Measurements from ENCODE around the gene PLPPR2.
"Not testable (repeated sequence)": the region's sequence is repeated elsewhere in the genome, so short reads cannot be mapped to it uniquely, and the experiment has no call there.

The PLPPR2 gene

GRCh38 chr19:11339254-11340098 is 15.8 kb upstream of the PLPPR2 start, which contains the start of gene RAB3D:
Gene RAB3D, minus strand, starts transcription at chr19:11339657. Its CDS starts 2,258 bp downstream, at chr19:11337399.
- peak; percentile 79 for DNase-seq (ENCODE audit: low spot score)

GRCh38 chr19:11340099-11340467 is 15.1 kb upstream of the PLPPR2 start:
- not testable (repeated sequence) for DNase-seq (ENCODE audit: low spot score)

- no peak for DNase-seq (ENCODE audit: low spot score)
Observed at GRCh38 chr19:11342429-11342828, 12.8 kb upstream of the PLPPR2 start.

- no peak for DNase-seq (ENCODE audit: low spot score)
Observed at GRCh38 chr19:11345122-11345803, 10.0 kb upstream of the PLPPR2 start.

DNA sequence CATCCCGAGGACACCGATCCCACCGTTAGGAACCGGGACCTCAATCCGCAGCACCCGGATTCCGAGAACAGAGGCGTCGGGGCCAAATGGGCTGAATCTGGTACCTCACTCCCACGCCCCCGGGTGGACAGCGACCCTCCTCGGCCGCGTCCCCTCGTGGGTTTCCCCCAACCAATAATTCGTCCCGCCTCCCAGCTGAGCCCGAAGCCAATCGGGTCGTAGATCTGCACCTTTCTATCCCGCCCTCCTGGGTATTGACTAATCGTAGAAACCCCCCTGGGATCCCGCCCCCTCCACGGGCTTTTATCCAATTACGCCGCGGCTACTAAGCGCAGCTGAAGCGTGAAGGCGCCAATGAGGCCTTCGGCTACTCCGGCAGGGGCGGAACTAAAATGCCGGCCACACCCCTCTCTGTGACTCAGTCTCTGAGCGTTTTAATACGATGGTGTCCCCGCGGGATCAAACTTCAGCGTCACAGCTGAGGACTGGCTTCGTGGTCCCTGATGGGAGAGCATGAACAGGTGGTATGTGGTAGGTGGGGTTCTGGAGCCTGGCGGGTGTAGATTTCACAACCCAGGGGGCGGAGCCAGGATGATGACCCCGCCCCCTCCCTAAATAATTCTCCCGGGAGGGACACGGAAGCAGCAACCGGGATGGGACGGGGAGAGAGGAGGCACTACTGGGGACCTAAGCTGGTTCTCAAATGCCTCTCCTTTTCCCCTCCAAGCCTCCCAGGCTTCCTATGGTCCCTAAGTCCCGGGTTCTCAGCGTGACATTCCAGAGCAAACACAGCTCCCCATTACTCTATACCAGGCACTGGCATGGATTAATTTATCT is 8.9 kb upstream of the PLPPR2 start, which contains the start of the genes CCDC159 and TMEM205:
TSS of gene CCDC159 (plus strand) at position 416 of the 837 bp plus-strand sequence. CDS start at position 504, 88 bp downstream.
TSS of gene TMEM205 (minus strand) at position 165 of the 837 bp plus-strand sequence. CDS start 649 bp downstream, outside the sequence.
- DNase-seq (ENCODE audit: low spot score) = peak; percentile 99

DNA sequence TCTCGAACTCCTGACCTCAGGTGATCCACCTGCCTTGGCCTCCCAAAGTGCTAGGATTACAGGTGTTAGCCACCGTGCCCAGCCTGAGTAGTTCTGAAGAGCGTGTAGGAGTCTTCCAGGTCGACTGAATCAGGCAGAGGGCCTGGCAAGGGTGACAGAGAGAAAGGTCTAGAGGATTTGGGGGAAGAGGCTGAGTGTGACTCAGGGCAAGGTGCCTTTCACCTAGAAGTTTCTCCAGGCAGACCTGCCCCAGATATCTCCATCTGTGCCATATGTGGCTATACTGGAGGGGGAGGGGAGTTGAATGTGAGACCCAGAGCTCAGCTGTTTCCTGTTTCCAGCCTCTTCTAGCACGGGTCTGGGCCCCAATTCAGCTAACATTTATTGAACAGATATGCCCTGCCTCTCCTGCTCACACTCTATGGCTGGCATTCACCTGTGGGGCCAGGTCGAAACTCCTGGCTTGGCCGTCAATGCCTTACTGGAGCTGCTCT is 7.6 kb upstream of the PLPPR2 start:
- DNase-seq (ENCODE audit: low spot score) = no peak

GRCh38 chr19:11349171-11349570 is 6.1 kb upstream of the PLPPR2 start:
- DNase-seq (ENCODE audit: low spot score) = no peak

- not testable (repeated sequence) for DNase-seq (ENCODE audit: low spot score)
Observed at GRCh38 chr19:11354102-11354501, 1.1 kb upstream of the PLPPR2 start.

- DNase-seq (ENCODE audit: low spot score) = no peak
Observed at GRCh38 chr19:11356074-11356397, 804 bp downstream of the PLPPR2 start.

GRCh38 chr19:11356676-11357550 is 1.7 kb downstream of the PLPPR2 start:
- no peak for DNase-seq (ENCODE audit: low spot score)

- DNase-seq (ENCODE audit: low spot score) = no peak
Observed at GRCh38 chr19:11359421-11359820, 4.2 kb downstream of the PLPPR2 start.

GRCh38 chr19:11361037-11361770 is 6.0 kb downstream of the PLPPR2 start:
- DNase-seq (ENCODE audit: low spot score) = no peak

DNA sequence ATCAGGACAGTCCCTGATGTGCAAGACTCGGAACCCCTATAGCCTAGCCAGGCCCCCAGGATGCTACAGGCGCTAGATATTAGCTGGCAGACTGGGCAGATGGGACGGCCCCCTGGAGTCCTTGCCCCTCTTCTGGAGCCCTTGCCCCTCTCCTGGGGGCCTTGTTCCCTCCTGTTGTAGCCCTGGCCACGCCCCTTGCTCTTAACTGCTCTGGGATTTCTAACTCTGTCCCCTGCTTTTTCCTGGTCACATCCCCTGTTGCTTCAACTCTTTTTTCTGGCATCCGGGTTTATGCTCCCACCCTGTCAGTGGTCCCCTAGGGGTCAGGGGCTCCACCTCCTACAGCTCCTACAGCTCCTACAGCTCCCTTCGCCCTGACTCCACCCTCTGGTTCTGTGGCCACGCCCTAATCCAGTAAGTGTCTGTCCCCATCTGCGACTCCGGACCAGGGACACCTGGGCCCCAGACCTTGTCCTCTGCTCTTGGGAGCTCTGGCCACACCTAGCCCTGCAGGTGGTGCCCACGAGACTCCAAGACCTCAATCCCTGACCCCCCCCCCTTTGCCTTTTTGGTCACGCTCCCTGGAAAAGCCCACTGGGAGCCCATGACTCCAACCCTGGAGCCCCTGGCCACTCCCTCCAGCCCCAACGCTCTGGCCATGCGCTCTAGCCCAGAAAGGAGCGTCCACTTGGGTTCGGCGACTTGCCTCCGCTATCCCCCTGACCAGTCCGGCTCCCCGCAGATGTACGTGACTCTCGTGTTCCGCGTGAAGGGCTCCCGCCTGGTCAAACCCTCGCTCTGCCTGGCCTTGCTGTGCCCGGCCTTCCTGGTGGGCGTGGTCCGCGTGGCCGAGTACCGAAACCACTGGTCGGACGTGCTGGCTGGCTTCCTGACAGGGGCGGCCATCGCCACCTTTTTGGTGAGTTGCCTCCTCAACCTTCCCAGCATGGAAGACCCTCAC is 6.8 kb downstream of the PLPPR2 start:
- no peak for DNase-seq (ENCODE audit: low spot score)

GRCh38 chr19:11363881-11364280 is 8.6 kb downstream of the PLPPR2 start:
- no peak for DNase-seq (ENCODE audit: low spot score)

DNA sequence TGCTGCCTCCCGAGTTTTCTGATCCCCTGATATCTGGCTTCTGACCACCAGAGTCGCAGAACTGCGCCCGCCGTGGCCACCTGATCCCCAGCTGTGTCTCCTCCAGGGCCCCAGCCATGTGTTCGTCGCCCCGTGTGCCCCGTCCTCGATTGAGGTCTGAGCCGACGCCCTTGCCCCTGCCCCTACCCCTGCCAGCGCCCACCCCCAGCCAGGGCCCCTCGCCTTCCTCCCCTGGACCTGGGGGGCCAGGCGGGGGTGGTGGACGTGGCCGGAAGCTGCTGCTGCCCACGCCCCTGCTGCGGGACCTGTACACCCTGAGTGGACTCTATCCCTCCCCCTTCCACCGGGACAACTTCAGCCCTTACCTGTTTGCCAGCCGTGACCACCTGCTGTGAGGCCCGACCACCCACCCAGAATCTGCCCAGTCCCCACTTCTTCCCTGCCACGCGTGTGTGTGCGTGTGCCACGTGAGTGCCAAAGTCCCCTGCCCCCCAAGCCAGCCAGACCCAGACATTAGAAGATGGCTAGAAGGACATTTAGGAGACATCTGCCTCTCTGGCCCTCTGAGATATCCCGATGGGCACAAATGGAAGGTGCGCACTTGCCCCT is 9.2 kb downstream of the PLPPR2 start:
- no peak for DNase-seq (ENCODE audit: low spot score)

DNA sequence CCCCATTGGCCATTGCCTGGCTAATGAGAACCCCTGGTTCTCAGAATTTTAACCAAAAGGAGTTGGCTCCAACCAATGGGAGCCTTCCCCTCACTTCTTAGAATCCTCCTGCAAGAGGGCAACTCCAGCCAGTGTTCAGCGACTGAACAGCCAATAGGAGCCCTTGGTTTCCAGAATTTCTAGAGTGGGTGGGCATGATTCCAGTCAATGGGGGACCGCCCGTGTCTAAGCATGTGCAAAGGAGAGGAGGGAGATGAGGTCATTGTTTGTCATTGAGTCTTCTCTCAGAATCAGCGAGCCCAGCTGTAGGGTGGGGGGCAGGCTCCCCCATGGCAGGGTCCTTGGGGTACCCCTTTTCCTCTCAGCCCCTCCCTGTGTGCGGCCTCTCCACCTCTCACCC is 9.7 kb downstream of the PLPPR2 start:
- no peak for DNase-seq (ENCODE audit: low spot score)

GRCh38 chr19:11365557-11366117 is 10.4 kb downstream of the PLPPR2 start:
- DNase-seq (ENCODE audit: low spot score) = no peak

DNA sequence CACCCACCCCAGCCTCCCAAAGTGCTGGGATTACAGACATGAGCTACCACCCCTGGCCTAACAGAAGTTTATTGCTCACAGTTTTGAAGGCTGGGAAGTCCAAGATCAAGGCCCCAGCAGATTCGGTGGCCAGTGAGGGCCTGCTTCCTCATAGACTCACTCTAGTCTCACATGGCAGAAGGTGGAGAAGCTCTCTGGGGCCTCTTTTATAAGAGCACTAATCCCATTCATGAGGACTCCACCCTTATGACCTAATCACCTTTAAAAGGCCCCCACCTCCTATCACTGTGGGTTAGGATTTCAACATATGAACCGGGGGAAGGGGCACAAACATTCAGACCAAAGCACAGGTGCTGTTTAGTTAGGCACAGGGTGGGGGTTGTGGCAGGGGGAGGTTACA is 12.3 kb downstream of the PLPPR2 start:
- no peak for DNase-seq (ENCODE audit: low spot score)

Measured in globus pallidus (tissue), 1 donor.